Effector memory CD4-positive, alpha-beta T cell (primary cell): Measurements from ENCODE around the gene RAB7B.

Experiments
- DNase-seq, 3 donors: peaks; one replicate each; pipeline ENCODE4 v3.0.0-alpha.2; 2020
- H3K27ac ChIP-seq: 2 replicates; pipeline ENCODE4 v1.7.0; 2013; ENCODE audit warnings: mild to moderate bottlenecking, low read length, moderate library complexity; ENCODE audit not compliant: insufficient read depth, poor library complexity, severe bottlenecking
- H3K27me3 ChIP-seq: replicated peaks from 2 replicates; pipeline ENCODE4 v1.7.0; 2013; ENCODE audit warnings: mild to moderate bottlenecking, low read length; ENCODE audit not compliant: insufficient read depth, control insufficient read depth, poor library complexity, severe bottlenecking
- H3K36me3 ChIP-seq: 2 replicates; pipeline ENCODE4 v1.7.0; 2013; ENCODE audit warnings: mild to moderate bottlenecking, low read length, moderate library complexity; ENCODE audit not compliant: control insufficient read depth, insufficient read depth
- H3K4me1 ChIP-seq: 2 replicates; pipeline ENCODE4 v1.7.0; 2013; ENCODE audit warnings: low read length, mild to moderate bottlenecking; ENCODE audit not compliant: control insufficient read depth, insufficient read depth, poor library complexity, severe bottlenecking
- H3K4me3 ChIP-seq: 2 replicates; pipeline ENCODE4 v1.7.0; 2013; ENCODE audit warnings: low read length, low read depth, mild to moderate bottlenecking; ENCODE audit not compliant: insufficient read depth, poor library complexity, severe bottlenecking
- H3K9me3 ChIP-seq: 2 replicates; pipeline ENCODE4 v1.7.0; 2013; ENCODE audit warnings: mild to moderate bottlenecking, low read length, moderate library complexity; ENCODE audit not compliant: control insufficient read depth

Gene RAB7B

DNA sequence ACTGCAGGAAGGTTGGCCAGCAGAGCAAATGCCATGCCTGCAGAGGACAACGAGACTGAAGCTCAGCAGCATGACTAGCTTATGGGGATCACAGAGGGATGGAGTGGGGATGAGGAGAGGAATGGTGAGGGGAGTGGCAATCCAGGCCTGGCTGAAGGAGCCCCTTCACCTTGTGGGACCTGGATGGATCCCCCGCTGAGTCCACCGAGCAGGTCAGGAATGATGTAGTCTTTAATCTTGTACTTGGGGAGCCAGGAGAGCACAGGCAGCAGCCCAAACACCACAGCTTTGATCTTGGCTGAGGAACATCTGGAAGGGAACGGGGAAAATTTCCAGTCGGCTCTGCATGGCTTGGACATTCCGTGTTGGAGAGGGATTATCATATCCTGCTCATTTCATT is 70.4 kb downstream of the RAB7B start:
- Histone ChIP-seq H3K36me3 (no peaks in the 10 kb centered on the region), H3K4me1 (no peaks in the 10 kb centered on the region), H3K27ac (no peak overlapping the region), H3K27me3 (no peaks in the 10 kb centered on the region), H3K9me3 (no peaks in the 10 kb centered on the region), H3K4me3 (no peak overlapping the region)
- DNase-seq: no peak

DNA sequence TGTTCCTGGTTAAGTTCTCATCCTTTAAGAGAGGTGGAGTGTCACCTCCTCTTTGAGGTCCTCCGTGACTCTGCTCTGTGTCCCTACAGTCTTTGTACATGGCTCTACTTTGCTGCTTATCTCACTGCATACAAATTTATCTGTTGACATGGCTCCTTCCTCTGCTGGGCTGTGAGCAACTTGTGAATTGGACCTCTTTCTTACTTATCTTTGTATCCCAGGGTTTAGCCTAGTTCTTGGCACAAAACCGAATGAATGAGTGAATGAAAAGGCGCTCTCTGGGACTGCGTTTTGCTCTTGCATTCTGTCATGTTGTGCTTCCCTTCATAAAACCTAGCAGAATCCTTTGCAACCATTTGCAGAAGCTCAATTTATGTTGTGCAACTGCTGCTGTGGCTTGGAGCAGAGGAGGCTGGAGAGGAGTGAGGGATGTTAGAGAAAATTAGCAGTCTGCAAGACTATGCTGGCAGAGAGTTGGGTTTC is 72.4 kb downstream of the RAB7B start:
- Histone ChIP-seq H3K36me3 (no peaks in the 10 kb centered on the region), H3K27ac (no peak overlapping the region), H3K4me3 (no peak overlapping the region), H3K4me1 (no peaks in the 10 kb centered on the region), H3K9me3 (no peaks in the 10 kb centered on the region), H3K27me3 (no peaks in the 10 kb centered on the region)
- DNase-seq: no peak

DNA sequence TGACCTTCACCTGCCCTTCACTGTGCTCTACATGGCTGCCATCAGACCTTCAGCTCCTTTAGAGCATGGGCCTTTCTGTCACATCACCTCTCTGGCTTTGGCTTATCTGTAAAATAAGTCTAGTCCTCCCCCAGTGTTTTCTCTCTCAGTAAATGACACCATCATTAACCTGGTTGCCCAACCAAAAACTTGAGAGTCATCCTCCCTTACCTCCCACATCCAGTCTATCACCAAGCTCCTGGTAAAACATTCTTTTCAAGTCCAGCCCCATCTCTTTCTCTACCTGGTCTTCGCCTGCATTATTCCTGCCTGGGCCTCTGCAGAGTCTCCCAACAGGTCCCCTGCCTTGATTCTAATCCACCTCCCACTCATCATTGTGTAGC is 73.0 kb downstream of the RAB7B start:
- Histone ChIP-seq H3K9me3 (no peaks in the 10 kb centered on the region), H3K36me3 (no peaks in the 10 kb centered on the region), H3K27ac (no peak overlapping the region), H3K4me1 (no peaks in the 10 kb centered on the region), H3K27me3 (no peaks in the 10 kb centered on the region), H3K4me3 (no peak overlapping the region)
- no peak for DNase-seq

DNA sequence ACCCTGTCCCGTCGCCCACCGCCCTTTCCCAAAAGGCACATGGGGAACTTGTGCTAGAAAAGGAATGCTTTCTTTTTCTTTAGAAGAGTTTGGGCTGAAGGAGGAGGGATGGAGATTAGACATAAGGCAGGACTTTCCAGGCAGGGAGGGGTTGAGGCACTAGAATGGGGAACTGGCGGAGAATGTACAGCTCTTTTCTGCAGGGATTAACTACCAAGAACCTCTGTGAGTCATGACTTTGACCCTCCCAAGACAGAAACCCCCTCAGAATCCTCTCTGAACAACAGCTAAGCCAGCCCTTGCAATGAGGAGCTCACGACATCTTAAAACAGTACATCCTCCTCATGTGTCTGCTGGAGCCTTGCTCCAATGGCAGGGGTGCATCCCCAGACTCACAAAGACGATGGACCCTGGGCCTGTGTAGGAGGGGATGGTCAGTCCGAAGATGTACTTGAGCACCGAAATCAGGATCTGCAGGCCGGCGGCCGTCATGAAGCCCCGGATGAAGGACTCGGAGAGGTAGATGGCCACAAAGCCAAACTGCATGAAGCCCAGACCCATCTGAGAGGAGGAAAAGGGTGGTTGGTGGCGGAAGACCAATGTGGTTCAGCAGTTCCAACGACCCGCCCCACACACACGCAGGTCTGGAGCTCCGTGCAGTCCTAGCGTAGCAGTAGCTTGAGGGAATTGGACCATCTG is 73.5 kb downstream of the RAB7B start:
- no peak overlapping the region for H3K4me3 ChIP-seq
- no peaks in the 10 kb centered on the region for H3K9me3 ChIP-seq
- no peaks in the 10 kb centered on the region for H3K4me1 ChIP-seq
- no peaks in the 10 kb centered on the region for H3K27me3 ChIP-seq
- H3K36me3 ChIP-seq: no peaks in the 10 kb centered on the region
- DNase-seq: no peak
- H3K27ac ChIP-seq: no peak overlapping the region

DNA sequence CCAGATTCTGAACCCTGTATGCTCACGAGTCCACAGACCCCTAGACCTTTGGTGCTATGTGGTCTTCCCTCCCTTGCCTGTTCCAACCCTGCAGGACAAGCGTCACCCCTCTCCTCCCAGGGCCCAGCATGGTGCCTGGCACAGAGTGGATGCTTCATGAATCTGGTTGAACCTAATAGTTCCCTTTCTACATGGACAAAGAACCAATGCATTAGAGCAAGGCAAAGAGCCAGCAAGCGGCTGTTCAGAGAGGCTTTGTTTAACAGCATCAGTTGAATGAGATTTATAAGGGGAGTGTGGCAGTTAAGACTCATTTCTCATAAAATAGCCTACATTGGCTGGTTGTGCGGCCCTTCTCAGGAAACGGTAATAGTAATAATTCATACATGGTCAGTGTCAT is 74.9 kb downstream of the RAB7B start:
- DNase-seq: no peak
- Histone ChIP-seq H3K36me3 (no peaks in the 10 kb centered on the region), H3K27ac (no peak overlapping the region), H3K4me3 (no peak overlapping the region), H3K27me3 (no peaks in the 10 kb centered on the region), H3K4me1 (no peaks in the 10 kb centered on the region), H3K9me3 (no peaks in the 10 kb centered on the region)

DNA sequence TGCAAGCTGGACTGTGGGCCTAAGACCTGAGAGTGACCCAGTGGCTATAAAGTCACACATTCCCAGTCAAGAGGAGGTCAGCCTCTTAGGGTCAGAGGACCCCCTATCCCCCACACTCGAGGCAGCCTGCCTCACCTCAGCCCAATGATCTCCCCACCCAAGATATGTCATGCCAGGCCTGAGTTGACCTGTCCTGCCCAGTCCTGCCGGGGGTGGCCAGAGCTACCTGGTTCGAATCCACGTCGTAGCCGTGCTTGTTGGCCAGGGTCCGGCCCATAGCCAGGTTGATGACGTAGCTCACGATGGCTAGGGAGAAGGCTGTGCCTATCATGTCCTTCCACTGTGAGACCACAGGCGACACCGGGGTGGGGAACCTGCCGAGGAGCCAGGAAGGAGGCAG is 75.5 kb downstream of the RAB7B start:
- DNase-seq: no peak

DNA sequence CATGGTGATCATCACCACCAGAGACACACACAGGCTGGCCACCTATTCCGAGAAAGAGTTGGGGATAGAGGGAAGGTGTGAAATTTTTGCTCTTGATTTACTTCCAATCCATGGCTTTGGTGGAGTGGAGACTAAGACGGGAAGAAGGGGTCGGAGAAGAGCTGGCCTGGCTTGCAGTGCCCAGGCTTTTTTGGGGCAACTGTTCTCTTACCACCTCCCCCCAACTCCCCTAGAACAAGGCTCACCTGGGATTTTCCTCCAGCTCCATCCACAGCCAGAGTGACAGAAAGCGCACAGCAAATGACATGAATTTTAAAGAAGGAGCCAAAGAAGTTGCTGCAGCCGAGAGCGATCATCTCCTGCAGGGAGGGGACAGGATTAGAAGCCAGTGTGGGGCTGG is 75.9 kb downstream of the RAB7B start:
- no peak for DNase-seq
- no peaks in the 10 kb centered on the region for H3K27me3 ChIP-seq
- H3K9me3 ChIP-seq: no peaks in the 10 kb centered on the region
- H3K4me3 ChIP-seq: no peak overlapping the region
- H3K36me3 ChIP-seq: no peaks in the 10 kb centered on the region
- H3K27ac ChIP-seq: no peak overlapping the region
- no peaks in the 10 kb centered on the region for H3K4me1 ChIP-seq

More for the DNA sequence above, 75.5 kb downstream of the RAB7B start:
- Histone ChIP-seq H3K9me3 (no peaks in the 10 kb centered on the region), H3K27ac (no peak overlapping the region), H3K36me3 (no peaks in the 10 kb centered on the region), H3K4me3 (no peak overlapping the region), H3K27me3 (no peaks in the 10 kb centered on the region), H3K4me1 (no peaks in the 10 kb centered on the region)
